DMS153 treated with DMSO at 0.1 percent for 48 hours (cell line): Measurements from ENCODE around the gene NPR2.

ENCODE experiments used
- DNase-seq: peaks from one replicate; lab custom pipeline; 2025; ENCODE audit not compliant: unreplicated experiment; lab: John Stamatoyannopoulos, UW

NPR2 gene

DNA sequence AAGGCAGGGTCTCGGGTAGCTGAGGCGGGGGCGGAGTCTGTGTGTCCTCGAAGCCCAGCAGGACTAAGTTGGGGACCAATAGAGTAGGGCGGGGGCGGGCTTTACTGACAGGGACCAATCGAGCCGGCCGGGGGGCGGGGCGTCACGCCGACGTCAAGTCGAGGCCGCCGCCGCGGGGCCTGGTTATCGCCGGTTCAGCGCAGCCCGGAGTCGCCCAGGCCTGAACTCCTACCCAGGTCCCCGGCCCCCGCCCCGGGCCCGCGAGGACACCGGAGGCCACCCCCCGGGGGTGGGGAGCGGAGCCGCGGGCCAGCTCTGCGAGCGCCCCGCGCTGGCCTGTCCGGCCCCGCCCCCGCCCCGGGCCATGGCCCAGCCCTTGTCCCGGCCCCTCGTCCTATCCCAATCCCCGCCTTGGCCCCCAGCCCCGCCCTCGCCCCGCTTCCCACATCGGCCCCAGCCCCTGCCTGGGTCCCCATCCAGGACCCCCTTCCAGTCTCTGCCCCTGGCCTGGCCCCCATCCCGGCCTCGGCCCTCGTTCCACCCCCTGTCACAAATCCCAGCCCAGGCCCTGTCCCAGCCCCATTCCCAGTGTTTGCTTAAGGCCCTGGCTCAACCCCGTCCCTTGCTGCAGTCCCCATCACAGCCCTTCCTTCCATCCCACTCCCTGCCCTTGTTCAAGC lies 37.8 kb downstream of the NPR2 start, which contains the start of gene TMEM8B:
Gene TMEM8B, plus strand, starts transcription at position 145 of the 680 bp plus-strand sequence. Its CDS starts 220 bp downstream, at position 365.
- DNase-seq, result peak; percentile 54

DNA sequence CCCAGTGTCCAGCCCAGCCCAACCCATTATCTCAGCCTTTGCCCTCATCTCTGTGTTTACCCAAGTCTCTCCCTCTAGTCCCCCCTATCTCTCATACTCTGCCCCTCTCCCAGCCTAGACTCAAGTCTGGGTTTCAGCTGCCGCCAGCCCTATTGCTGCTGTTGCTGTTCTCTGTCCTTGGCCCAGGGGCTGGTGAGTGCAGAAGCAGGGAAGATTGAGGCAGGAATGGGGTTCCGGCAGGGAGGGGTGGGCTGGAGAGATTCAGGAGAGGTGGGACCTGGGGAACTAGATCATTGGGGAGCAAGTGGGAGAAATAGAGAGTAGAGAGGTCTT lies 38.3 kb downstream of the NPR2 start:
- DNase-seq, result no peak

DNA sequence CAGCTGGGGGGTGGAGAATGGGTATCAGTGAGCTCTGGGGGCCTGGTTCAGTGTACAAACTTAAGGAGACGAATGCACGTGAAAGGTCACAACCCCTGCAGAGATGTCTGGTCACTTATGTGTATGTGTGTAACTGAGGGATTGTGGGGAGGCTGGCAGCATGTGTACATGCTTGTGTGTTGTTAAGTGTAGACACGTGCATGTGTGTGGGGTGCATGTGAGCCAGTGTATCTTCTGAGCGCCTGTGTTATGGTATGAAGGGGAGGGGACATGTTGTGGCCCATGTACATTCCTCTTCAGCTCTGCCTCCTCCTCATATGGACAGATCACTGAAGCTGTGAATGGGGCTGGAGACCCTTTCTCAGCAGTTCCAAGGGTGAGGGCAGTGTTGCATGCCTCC lies 39.6 kb downstream of the NPR2 start:
- no peak for DNase-seq

DNA sequence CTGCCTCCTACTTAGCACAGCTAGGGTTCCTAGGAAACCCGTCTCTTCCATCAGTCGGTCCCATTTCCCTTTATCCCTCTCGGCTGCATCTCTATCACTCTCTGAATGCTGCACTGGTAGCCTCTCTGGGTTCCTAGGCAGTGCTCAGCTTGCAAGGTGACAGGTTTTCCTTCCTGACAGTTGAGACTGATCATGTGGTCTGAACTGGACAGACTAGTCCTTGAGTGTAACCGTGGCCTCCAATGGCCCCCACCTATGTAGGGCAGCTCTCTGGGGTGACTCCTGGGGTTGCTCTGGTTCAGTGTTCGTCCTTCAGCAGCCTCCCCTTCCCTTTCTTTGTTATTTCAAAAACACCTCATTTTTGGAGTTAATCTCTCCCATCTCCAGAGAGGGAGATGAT lies 41.4 kb downstream of the NPR2 start:
- no peak for DNase-seq

DNA sequence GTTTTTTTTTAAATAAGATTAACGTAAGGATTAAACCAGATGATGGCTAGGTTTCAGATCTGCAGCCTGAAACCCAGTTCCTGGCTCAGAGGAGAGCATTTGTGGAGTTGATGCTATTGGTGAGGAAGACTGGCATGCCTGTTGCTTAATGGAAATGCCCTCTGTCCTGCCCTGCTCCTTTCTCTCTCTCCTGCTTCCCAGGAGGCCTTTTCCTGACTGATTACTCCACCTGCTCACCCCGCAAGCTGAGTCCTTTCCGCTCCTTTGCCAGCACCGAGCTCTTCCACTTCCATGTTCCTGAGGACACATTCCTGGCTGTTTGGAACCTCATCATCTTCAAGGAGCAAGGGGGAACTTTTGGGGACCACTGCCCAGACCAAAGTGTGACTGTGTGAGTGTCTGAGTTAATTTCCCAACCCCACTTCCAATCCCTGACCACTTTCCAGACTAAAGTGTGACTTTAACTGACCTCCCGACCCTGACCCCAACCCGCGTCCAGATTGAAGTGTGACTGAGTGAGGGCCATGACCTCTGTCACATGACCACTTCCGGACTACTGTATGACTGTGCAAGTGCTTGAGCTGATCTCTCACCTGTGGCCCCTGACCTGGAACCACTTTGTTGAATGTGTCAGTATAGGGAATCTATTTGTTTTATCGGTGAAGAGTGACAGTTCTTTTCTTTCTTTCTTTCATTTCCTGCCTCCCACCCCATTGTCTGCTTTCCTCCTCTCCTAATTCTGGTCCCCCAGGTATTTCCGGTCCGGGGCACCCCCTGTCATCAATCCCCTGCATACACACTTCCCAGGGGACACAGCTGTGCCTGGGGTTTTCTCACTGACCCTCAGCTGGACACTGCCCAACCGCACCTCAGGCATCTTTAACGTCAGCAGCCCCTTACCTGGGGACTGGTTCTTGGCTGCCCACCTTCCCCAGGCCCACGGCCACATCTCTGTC lies 43.1 kb downstream of the NPR2 start:
- no peak for DNase-seq

DNA sequence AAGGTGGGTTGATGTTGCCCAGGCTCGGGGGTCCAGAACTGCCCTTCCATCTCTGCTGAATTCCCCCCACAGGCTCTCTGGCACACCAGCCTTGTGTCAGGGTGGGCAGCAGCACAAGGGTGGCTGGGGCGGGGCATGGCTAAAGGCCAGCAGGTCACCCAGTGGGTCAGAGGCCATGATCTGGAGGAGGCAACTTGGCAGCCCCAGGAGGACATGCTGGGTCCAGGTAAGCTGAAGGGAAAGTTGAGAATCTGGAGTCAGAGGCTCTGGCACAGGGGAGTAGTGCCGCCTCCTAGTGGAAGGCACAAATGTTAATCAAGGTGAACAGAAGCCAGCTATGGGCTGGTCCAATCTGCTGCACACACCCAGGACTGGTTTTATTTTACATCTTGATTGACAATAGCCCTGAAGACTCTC lies 43.8 kb downstream of the NPR2 start:
- no peak for DNase-seq

DNA sequence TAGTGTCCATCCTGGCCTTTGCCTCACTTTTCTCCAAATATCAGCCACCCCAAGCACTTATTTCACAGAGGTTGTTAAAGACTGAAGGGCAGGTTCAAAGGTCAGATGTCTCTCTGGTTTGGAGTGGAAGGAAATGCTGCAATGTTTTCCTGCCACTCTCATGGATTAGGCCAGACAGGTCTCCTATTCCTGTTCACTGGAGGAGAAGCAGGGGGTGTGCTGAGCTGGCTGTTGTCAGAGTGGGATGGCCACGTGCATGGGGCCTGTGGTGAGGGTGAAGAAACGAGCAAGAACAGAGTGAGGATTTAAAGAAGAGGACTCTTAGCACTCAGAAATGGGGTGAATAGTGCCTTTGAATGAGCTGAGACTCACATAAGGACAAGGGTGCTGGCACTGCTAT lies 44.4 kb downstream of the NPR2 start:
- DNase-seq, result no peak

DNA sequence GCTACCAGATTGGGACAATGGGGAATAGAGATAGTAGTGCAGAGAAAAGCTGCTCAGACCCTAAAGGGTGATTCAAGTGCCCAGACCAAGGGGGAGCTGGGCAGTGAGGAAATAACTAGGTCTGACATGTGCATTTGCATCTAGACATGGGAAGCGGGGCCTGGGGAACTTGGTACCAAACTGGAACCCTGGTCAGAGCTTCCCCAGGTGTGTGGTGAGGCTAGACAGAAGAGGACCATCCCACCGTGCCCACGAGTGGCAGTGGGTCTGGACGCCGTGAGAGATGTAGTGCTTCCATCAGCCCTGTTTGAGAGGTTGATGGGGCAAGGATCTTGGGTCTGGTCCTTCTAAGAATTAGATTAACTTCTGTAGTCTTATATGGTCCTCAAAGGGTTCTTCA lies 45.2 kb downstream of the NPR2 start:
- DNase-seq, result no peak

DNA sequence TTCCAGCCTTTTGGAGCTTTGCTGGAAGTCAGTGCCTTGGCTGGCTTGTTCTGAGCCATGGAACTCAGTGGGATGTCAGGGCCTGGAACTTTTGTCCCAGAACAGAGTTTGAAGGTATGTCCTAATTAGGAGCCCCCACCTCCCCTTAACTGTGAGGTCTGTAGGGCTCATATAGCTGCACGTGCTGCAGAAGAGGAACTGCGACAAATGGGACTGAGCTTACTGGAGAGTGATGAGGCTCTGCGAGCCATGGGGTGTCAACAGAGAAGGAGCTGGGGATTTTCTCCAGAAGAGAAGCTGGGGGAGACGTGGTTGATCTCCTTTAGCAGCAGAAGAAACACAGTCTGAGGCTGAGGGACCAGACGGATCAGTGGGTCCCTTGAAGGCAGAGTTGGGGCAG lies 48.5 kb downstream of the NPR2 start:
- DNase-seq, result no peak

DNA sequence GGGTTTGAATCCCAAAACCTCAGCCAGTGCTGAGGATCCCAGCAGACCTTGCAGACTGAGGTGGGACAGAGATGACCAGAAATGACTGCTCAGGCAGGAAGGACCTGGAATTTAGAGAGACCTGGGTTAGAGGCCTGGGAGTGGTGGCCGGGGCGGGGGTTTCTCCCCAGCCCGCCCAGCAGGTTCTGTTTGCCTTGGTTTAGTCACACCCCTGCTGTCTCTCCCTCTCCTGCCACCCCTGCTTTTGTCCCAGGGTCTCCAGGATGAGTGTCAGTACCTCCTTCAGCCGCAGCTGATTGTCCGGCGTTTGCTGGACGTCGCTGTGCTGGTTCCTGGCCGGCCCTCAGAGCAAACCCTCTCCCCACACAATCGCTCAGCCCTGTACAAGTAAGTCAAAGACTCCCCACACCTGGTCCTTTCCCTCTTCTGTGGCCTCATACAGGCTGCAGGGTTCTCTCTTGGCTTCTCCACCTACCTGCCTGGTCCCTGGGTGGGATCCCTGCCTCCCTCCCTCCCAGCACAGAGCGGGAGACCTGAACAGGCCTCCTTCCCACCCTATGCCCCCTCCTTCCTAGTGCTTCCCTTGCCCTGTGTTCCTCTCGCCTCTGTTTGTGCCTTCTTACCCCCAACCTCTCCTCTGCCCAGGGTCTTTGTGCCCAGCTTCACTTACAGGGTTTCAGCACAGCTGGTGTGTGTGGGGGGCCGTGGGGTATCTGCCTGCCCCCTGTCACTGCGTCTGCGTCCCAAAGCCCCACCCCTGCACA lies 49.7 kb downstream of the NPR2 start:
- no peak for DNase-seq

DNA sequence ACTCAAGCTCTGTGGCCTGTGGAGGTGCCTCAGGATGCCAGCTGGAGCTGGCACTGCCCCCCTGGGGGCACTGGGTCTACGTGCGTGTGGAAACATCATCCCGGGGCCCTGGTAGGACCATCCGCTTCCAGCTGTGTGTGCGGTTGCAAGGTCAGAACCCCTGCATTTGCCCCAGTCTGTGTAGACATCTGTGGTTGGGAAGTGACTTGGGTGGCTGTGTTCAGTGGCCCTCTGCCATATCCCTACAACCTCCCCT lies 50.2 kb downstream of the NPR2 start:
- no peak for DNase-seq

DNA sequence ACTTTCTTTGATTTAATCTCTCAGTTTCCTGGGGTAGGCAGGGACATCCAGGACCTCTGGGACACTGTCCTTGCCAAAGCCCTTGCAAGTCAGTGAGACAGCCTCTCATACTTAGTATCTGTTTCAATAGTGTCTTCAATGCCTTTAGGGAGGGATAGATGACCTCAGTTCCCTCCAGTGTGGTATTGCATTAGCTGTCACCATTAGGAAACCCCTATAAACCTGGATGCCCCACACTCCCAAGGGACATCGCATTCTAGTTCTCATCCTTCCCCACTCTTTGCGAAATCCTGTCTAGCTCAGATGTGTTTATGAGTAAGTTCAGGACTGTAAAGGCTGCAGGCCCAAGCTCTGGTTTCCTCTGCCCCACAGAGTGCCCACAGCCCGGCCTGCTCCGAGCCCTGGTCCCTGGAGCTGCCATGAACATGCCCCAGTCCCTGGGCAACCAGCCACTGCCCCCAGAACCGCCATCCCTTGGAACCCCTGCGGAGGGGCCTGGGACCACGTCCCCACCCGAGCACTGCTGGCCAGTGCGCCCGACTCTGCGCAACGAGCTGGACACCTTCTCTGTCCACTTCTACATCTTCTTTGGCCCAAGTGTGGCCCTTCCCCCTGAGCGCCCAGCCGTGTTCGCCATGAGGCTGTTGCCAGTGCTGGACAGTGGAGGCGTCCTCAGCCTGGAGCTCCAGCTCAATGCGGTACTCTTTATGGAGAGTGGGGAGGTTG lies 50.8 kb downstream of the NPR2 start:
- no peak for DNase-seq

DNA sequence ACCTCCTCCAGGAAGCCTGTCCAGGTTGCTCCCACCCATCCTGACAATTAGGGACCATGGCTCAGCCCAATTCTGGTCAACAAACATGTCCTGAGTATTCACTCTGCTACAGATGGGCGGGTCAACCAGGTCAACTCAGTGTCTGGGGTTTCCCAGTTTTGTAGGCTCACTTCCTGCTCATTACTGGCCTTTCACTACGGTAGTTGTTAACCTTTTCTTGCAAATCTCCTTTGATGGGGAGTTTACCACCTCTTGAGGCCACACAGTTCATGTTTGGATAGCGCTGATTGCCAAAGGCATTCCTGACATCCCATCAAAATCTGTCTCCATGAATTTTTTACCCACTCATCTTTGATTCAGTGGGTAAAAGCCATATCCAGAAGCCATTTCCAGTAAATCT lies 51.4 kb downstream of the NPR2 start:
- no peak for DNase-seq

DNA sequence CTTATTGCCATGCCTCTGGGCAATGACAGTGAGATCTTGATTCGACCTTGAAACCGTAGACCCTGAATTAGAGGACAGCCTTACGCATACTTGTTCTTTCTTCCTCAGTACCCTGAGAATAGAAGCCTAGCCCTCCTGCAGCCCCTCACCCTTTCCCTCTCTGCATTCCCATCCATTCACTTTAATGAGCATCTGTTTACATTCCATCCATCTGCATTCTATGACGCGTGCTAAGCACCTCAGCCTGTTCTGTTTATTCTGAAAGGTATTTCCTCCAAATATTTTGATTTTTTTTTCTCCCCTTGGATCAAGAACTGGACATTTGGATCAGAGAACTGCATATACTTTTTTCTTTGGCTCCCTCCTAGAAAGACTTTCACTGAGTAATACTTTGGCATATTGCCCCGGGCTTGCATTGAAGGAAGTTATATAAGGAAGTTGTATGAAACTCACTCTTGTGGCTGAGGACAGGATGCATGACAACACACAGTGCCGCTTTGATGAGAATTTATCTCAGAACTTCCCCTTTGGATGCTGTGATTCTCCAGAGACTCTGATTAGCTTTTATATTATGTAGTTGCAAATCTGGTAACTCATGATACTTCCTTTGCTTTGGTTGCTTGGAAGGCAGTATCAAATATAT lies 53.4 kb downstream of the NPR2 start:
- no peak for DNase-seq

DNA sequence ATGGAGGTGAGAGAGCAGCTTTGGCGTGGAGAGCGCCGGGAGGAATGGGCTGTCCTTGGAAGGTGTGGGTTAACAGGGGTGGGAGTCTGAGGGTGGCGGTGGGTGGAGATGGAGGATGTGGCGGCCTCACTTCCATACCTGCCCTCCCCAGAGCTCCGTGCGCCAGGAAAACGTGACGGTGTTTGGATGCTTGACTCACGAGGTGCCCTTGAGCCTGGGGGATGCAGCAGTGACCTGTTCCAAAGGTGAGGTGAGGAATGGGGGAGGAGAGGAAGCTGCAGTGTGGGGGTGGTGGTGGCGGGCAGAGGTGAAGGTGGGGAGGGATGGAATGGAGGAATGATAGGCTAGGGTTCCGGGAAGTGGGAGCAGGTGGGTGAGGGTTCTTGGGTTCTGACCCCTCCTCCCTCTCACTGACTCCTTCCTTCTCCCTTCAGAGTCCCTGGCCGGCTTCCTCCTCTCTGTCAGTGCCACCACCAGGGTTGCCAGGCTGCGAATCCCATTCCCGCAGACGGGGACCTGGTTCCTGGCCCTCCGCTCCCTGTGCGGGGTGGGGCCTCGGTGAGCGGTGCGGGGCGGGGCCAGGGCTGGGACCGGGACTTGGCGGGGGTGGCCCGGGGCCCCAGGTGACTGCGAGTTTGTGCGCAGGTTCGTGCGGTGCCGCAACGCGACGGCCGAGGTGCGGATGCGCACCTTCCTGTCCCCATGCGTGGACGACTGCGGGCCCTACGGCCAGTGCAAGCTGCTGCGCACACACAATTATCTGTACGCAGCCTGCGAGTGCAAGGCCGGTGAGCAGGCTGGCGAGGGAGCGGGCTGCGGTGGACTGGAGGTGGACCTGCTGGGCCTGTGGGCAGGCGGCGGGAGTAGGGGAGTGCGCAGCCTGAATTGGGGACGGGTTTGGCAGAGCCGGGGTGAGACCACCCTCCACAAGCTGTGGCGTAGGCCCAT lies 54.7 kb downstream of the NPR2 start:
- no peak for DNase-seq

DNA sequence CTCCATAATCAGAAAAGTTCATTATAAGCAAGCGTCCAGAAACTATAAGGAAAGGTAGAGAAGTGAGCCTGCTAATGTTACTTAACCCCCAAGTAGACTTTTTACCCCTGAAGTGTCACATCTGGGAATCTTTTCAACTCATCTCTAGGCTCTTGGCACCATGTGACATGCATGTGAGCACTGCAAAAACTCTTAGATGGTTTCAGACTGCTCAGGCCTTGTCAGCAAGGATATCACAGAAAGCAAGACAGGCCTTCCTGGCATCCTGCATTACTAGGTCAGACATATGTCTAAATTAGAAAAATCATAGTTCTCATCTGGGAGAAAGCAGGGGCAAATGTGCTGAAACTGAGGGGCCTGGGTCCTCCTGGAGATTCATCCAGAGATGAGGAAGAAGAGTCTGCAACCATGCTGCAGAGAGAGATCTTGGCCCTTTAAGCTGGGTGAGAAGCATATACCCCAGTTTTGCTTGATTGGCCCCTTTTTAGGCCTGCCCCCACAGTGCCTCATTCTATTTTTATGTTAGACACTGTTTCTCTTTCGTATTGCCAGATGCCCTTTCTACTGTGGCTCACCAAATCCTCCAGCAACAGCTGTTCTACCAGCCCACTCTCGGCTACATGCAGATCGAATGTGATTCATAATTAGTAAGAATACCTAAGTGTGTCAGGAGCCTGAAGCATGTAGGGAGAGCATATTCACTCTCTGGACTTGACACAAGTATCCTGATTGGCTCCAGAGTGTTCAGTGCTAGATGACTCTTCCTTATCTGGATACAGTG lies 56.6 kb downstream of the NPR2 start:
- DNase-seq, result no peak

DNA sequence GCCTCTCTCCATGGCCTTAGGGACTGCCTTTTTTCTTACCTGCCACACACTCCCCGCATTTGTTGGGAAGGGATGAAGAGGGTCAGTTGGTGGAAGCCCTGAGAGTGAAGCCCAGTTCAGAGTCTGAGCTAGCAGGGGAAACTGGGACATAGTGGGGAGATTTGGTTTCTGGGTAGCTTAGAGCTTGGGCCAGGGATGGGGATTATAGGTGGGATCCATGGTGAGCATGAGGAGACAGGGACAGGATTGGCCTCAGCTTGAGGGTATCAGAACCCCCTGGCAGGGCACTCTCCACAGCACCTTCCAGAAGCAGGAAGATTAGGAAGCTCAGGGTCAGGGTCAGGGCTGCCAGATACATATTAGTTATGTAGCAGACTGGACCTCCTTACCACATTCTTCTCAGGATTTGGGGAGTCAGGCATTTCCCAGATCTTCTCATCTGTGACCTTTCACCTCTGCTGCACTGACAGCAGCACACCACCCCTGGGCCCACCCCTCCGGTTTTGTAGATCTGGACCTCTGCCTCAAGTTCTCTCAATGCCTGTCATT lies 61.0 kb downstream of the NPR2 start:
- no peak for DNase-seq
